Duodenal mucosa (tissue), 2 donors: ENCODE measurements around the gene MRTO4.

Source experiments
- H3K27ac ChIP-seq: one replicate; pipeline ENCODE4 v1.7.0; 2013; ENCODE audit warnings: low read depth, low read length
- H3K27me3 ChIP-seq, 2 donors: one replicate each; pipeline ENCODE4 v1.7.0; 2013; ENCODE audit warnings: low read length in 2 of 2, control low read depth in 1 of 2; ENCODE audit not compliant: insufficient read depth in 2 of 2, control insufficient read depth in 1 of 2
- H3K36me3 ChIP-seq, 2 donors: one replicate each; pipeline ENCODE4 v1.7.0; 2013; ENCODE audit warnings: low read length in 2 of 2, control low read depth in 1 of 2; ENCODE audit not compliant: insufficient read depth in 2 of 2, control insufficient read depth in 1 of 2
- H3K4me1 ChIP-seq, 2 donors: one replicate each; pipeline ENCODE4 v1.7.0; 2013; ENCODE audit warnings: low read length in 2 of 2, control low read depth in 1 of 2; ENCODE audit not compliant: insufficient read depth in 2 of 2, control insufficient read depth in 1 of 2
- H3K4me3 ChIP-seq, 2 donors: one replicate each; pipeline ENCODE4 v1.7.0; 2013; ENCODE audit warnings: low read length in 2 of 2, low read depth in 1 of 2
- H3K9ac ChIP-seq, 2 donors: one replicate each; pipeline ENCODE4 v1.7.0; 2013; ENCODE audit warnings: low read length in 2 of 2, low read depth in 1 of 2
- H3K9me3 ChIP-seq, 2 donors: one replicate each; pipeline ENCODE4 v1.7.0; 2013; ENCODE audit warnings: low read length in 2 of 2, control low read depth in 1 of 2; ENCODE audit not compliant: control insufficient read depth in 1 of 2

MRTO4 gene

DNA sequence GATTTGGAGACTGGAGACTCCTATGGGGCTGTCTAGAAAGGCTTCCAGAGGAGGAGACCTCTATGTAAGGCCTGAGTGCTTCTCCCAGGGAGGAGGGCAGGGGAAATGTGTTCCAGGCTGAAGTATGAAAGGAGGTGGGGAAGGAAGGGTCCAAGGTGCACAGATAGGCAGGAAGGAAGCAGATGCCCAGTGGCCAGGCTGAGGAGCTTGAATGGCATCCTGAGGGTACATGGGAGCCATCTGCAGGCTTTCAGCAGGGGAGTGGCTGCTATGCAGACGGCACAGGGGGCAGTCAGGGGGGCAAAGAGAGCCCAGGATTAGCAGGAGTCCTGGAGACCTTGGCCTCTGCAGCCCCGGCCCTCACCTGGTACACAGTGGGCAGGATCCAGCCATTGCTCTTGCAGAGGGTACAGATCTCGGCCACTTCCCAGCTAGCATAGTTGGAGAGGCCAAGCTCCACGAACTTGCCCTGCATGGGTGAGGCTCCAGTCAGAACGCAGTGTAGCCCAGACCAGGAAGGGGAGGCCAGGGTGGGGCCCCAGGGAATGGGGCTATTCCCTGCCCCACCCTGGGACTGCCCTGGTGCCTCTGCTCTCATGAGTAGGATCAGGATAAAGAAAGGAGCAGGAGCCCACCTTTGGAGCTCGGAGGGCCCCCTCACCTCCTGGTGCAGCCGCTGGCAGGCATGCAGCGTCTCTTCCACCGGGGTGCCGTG is 56.3 kb downstream of the MRTO4 start:
- H3K27ac ChIP-seq = no peak overlapping the region
- H3K9ac ChIP-seq = peak overlapping the region in 1 of 2 donors; percentile 48

DNA sequence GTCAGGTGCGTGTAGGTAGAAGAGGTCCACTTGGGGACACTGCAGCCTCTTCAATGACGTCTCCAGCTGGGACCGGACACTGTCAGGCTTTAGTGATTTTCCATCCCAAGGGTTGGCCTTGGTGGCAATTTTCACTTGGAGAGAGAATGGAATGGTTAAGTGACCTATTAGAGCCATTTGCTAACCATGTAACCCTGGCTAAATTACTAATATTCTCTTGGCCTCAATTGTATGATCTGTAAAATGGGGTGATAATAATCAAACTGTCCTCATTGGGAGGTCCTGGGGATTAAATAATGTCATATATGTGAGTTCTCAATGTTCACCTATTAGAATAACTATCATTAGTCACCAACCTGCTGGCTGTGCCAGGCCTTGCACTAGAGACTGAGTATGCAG is 56.9 kb downstream of the MRTO4 start:
- Histone ChIP-seq H3K9ac (no peak overlapping the region), H3K36me3 (peaks cover 21 to 49% of the 10 kb centered on the region in 2 donors), H3K9me3 (no peaks in the 10 kb centered on the region), H3K27ac (no peak overlapping the region), H3K27me3 (no peaks in the 10 kb centered on the region), H3K4me3 (no peak overlapping the region), H3K4me1 (peaks cover 33 to 45% of the 10 kb centered on the region in 2 donors)

More for the DNA sequence above, 56.3 kb downstream of the MRTO4 start:
- Histone ChIP-seq H3K36me3 (peaks cover 25 to 54% of the 10 kb centered on the region in 2 donors), H3K27me3 (no peaks in the 10 kb centered on the region), H3K9me3 (no peaks in the 10 kb centered on the region), H3K4me3 (peak overlapping the region in 1 of 2 donors; percentile 13), H3K4me1 (peaks cover 27 to 39% of the 10 kb centered on the region in 2 donors)

DNA sequence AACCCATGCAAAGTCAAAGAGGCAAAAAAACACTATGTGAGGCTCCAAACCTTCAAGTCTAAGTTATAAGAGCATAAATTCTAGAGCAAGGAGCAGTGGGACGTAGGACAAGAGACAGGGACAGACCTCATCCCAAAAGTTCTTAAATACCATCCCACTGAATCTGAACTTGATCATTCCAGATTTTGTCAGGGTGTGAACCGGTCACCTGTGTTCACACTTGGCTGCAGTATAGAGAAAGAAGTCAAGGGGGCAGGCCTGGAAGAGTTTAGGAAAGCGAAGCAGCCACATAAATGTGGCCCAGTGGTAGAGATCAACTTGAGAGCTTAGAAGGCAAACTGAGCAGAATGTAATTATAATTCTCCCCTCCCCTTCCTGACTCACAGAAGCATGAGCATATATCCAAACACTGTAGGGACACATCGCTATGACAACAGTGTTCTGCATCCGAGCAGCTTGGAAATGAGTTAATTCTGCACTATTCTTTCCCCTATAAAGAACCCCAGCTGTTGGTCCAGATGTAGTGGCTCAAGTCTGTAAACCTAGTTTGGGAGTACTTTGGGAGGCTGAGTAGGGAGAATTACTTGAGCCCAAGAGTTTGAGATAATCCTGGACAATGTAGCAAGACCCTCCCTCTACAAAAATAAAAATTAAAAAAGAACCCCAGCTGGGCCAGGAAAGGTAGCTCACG is 57.7 kb downstream of the MRTO4 start:
- Histone ChIP-seq H3K9me3 (no peaks in the 10 kb centered on the region), H3K9ac (no peak overlapping the region), H3K36me3 (peaks cover 17 to 41% of the 10 kb centered on the region in 2 donors), H3K4me1 (peaks cover 37 to 51% of the 10 kb centered on the region in 2 donors), H3K27me3 (no peaks in the 10 kb centered on the region), H3K27ac (no peak overlapping the region), H3K4me3 (peak overlapping the region in 1 of 2 donors; percentile 1)
